HFFc6 (cell line): ENCODE data around the gene HHIPL2. TPM values are rescaled to one million over a fixed set of nuclear protein-coding genes. Genes with fewer than 3 reads are reported as not detected.
"Not testable (repeated sequence)": the region's sequence is repeated elsewhere in the genome, so short reads cannot be mapped to it uniquely, and the experiment has no call there.

Experiments
- DNase-seq: peaks from one replicate; pipeline ENCODE4 v3.0.0-alpha.2; 2018
- H3K27ac Mint-ChIP-seq: 2 replicates; pipeline ENCODE4 v1.8.0; 2020; ENCODE audit warnings: mild to moderate bottlenecking, mixed read lengths
- H3K27me3 Mint-ChIP-seq: 2 replicates; pipeline ENCODE4 v1.8.0; 2021; ENCODE audit warnings: mild to moderate bottlenecking, moderate library complexity, mixed read lengths; ENCODE audit not compliant: insufficient read depth
- H3K36me3 Mint-ChIP-seq: 2 replicates; pipeline ENCODE4 v1.8.0; 2021; ENCODE audit warnings: low read depth, mixed read lengths
- H3K4me1 Mint-ChIP-seq: 2 replicates; pipeline ENCODE4 v1.8.0; 2020; ENCODE audit warnings: low read depth, mixed read lengths
- H3K4me3 Mint-ChIP-seq: 2 replicates; pipeline ENCODE4 v1.8.0; 2020; ENCODE audit warnings: mild to moderate bottlenecking, moderate library complexity, mixed read lengths
- H3K9me3 Mint-ChIP-seq: 2 replicates; pipeline ENCODE4 v1.8.0; 2020; ENCODE audit warnings: mild to moderate bottlenecking, mixed read lengths
- CTCF ChIP-seq: fragments of 200-600 bp; sonication (generic); IDR thresholded peaks from 2 replicates; pipeline ENCODE4 v1.5.0; 2021; ENCODE audit warnings: antibody characterized with exemption, mild to moderate bottlenecking
- total RNA-seq, 6 experiments: library from RNA; stranded (reverse); fragmentation: NEBNext Ultra II Directional; extraction: Animal tissue kit (Norgen Biotek cat#: 25700); gene quantifications; 2 replicates in 1 of 6; 3 replicates in 5 of 6; pipeline ENCODE4 v1.2.3, GENCODE V29; 2021

HHIPL2 gene
- total RNA-seq, 6 experiments from 2014 or later = 0.07 to 0.45 (median 0.31) TPM; not detected in 3

GRCh38 chr1:222521299-222522104, 26.4 kb downstream of the HHIPL2 start:
- no peak for TF ChIP-seq CTCF
- Mint-ChIP-seq H3K4me3 (no peak overlapping the region), H3K4me1 (peaks cover 22% of the 10 kb centered on the region), H3K27me3 (peaks cover 14% of the 10 kb centered on the region), H3K36me3 (peaks cover 8% of the 10 kb centered on the region; the same call in 1 of the 2 replicates), H3K9me3 (peaks cover 20% of the 10 kb centered on the region), H3K27ac (no peak overlapping the region)
- DNase-seq = peak; percentile 82

GRCh38 chr1:222489496-222489895, 58.4 kb downstream of the HHIPL2 start:
- H3K4me1 Mint-ChIP-seq, H3K36me3 Mint-ChIP-seq, H3K9me3 Mint-ChIP-seq, H3K4me3 Mint-ChIP-seq, H3K27me3 Mint-ChIP-seq, H3K27ac Mint-ChIP-seq: not testable (repeated sequence)
- DNase-seq = peak; percentile 93

- H3K4me1 Mint-ChIP-seq, H3K27me3 Mint-ChIP-seq, H3K27ac Mint-ChIP-seq, H3K36me3 Mint-ChIP-seq, H3K9me3 Mint-ChIP-seq, H3K4me3 Mint-ChIP-seq, DNase-seq: not testable (repeated sequence)
Measured at GRCh38 chr1:222487774-222488173, 60.1 kb downstream of the HHIPL2 start.

- H3K9me3 Mint-ChIP-seq, H3K27ac Mint-ChIP-seq, H3K4me3 Mint-ChIP-seq, H3K27me3 Mint-ChIP-seq, H3K4me1 Mint-ChIP-seq, H3K36me3 Mint-ChIP-seq: not testable (repeated sequence)
- DNase-seq = peak; percentile 83
Measured at GRCh38 chr1:222484005-222484404, 63.9 kb downstream of the HHIPL2 start.

- H3K36me3 Mint-ChIP-seq, H3K4me3 Mint-ChIP-seq, DNase-seq, H3K9me3 Mint-ChIP-seq, H3K27me3 Mint-ChIP-seq, H3K27ac Mint-ChIP-seq, H3K4me1 Mint-ChIP-seq: not testable (repeated sequence)
Measured at GRCh38 chr1:222479567-222479966, 68.3 kb downstream of the HHIPL2 start.

GRCh38 chr1:222476436-222476835, 71.5 kb downstream of the HHIPL2 start:
- peak; percentile 50 for DNase-seq

GRCh38 chr1:222473717-222474116, 74.2 kb downstream of the HHIPL2 start:
- H3K9me3 Mint-ChIP-seq, H3K27me3 Mint-ChIP-seq, H3K4me3 Mint-ChIP-seq, H3K27ac Mint-ChIP-seq, DNase-seq, H3K4me1 Mint-ChIP-seq, H3K36me3 Mint-ChIP-seq: not testable (repeated sequence)
- peak; percentile 16; the same call in 1 of the 2 replicates for TF ChIP-seq CTCF

More at GRCh38 chr1:222476436-222476835, 71.5 kb downstream of the HHIPL2 start:
- TF ChIP-seq CTCF = peak; percentile 47; the same call in 1 of the 2 replicates
- H3K4me1 Mint-ChIP-seq, H3K36me3 Mint-ChIP-seq, H3K9me3 Mint-ChIP-seq, H3K4me3 Mint-ChIP-seq, H3K27me3 Mint-ChIP-seq: not testable (repeated sequence)
- peak overlapping the region; percentile 51 for H3K27ac Mint-ChIP-seq

GRCh38 chr1:222472776-222473540, 74.9 kb downstream of the HHIPL2 start:
- not testable (repeated sequence) for DNase-seq, H3K36me3 Mint-ChIP-seq, H3K27ac Mint-ChIP-seq, H3K27me3 Mint-ChIP-seq, H3K9me3 Mint-ChIP-seq, H3K4me3 Mint-ChIP-seq, H3K4me1 Mint-ChIP-seq
